Bronchial smooth muscle cell (primary cell): Measurements from ENCODE around the gene ANKS1B. TPM values are rescaled to one million over a fixed set of nuclear protein-coding genes. Genes with fewer than 3 reads are reported as not detected.

Experiments
- total RNA-seq: library from RNA; depleted of rRNA; stranded (reverse); fragments of >200 nt; gene quantifications from 2 replicates; pipeline ENCODE4 v1.2.1, GENCODE V29; 2014

The ANKS1B gene
- 0.32 and 0.52 TPM in 2 replicates for total RNA-seq

GRCh38 chr12:99984271-99985128 is at the start of gene ANKS1B:
TSS of gene ANKS1B (minus strand) at chr12:99984936. CDS start at chr12:99984237, 699 bp downstream.

GRCh38 chr12:99647453-99647852 is 337.3 kb downstream of the ANKS1B start, which contains the start of gene GARIN6:
TSS of gene GARIN6 (plus strand) at chr12:99647753. CDS start at chr12:99648175, 422 bp downstream.

Other genes starting within 250 kb of the ANKS1B start
- gene BLTP3B, start 157.9 kb upstream of the ANKS1B start, total RNA-seq = 21.0 and 34.8 TPM in 2 replicates
- 8.8 and 15.3 TPM in 2 replicates for gene ACTR6, start 215.9 kb upstream of the ANKS1B start, total RNA-seq